H1 (cell line): ENCODE data around the gene ZFYVE21. TPM values are rescaled to one million over a fixed set of nuclear protein-coding genes. Genes with fewer than 3 reads are reported as not detected.

Experiments used
- CTCF ChIA-PET: fragments of 300-600 bp; sonication (Branson Sonifier 250); formaldehyde crosslinking; loops from one replicate; lab custom pipeline; 2021; ENCODE audit not compliant: partially characterized antibody; lab: Charles Lee
- POLR2A ChIA-PET: fragments of 300-600 bp; sonication (Branson Sonifier 250); formaldehyde crosslinking; loops from one replicate; lab custom pipeline; 2021; ENCODE audit warnings: inconsistent platforms; ENCODE audit not compliant: partially characterized antibody; lab: Charles Lee
- DNase-seq, 2 experiments: peaks; one replicate each; pipeline versions ENCODE4 v3.0.0 to v3.0.0-alpha.2; 2010 to 2022; ENCODE audit warnings: low spot score in 2 of 2, low read depth in 1 of 2, mixed read lengths in 1 of 2
- FAIRE-seq: peaks from 2 replicates; lab custom pipeline; 2011; peaks lifted over from hg19 to GRCh38; lab: Jason Lieb, UNC
- H2AFZ ChIP-seq: 2 replicates; pipeline ENCODE4 v1.8.1; 2012; ENCODE audit warnings: low read length, inconsistent platforms
- H2AK5ac ChIP-seq: 2 replicates; pipeline ENCODE4 v1.6.1; 2013; ENCODE audit warnings: low read depth, low read length
- H2BK120ac ChIP-seq: replicated peaks from 2 replicates; pipeline ENCODE3; 2013; ENCODE audit warnings: low read depth, low read length, inconsistent platforms
- H2BK12ac ChIP-seq: 2 replicates; pipeline ENCODE4 v1.6.1; 2013; ENCODE audit warnings: low read depth, low read length
- H2BK15ac ChIP-seq: 2 replicates; pipeline ENCODE4 v1.6.1; 2013; ENCODE audit warnings: low read length
- H2BK20ac ChIP-seq: 2 replicates; pipeline ENCODE4 v1.6.1; 2013; ENCODE audit warnings: low read length
- H2BK5ac ChIP-seq: 2 replicates; pipeline ENCODE4 v1.6.1; 2013; ENCODE audit warnings: low read depth, low read length
- H3K14ac ChIP-seq: 2 replicates; pipeline ENCODE4 v1.6.1; 2013; ENCODE audit warnings: inconsistent platforms; ENCODE audit not compliant: insufficient read length
- H3K18ac ChIP-seq: 2 replicates; pipeline ENCODE4 v1.6.1; 2013; ENCODE audit warnings: low read length; ENCODE audit errors: extremely low read depth
- H3K23ac ChIP-seq: 2 replicates; pipeline ENCODE4 v1.6.1; 2013; ENCODE audit warnings: inconsistent platforms; ENCODE audit not compliant: insufficient read length
- H3K23me2 ChIP-seq: 2 replicates; pipeline ENCODE4 v1.6.1; 2013; ENCODE audit warnings: low read depth, low read length
- H3K27ac ChIP-seq: 2 replicates; pipeline ENCODE4 v1.6.1; 2011; ENCODE audit warnings: low read depth, low read length, inconsistent platforms
- H3K27me3 ChIP-seq, 4 experiments: replicated peaks in 1 of 4; 1 replicate in 1 of 4; 2 replicates in 3 of 4; pipeline versions ENCODE4 v1.6.1 to v1.8.1; 2011 to 2013; ENCODE audit warnings: low read length in 3 of 4, mild to moderate bottlenecking in 3 of 4, inconsistent platforms in 2 of 4, mixed read lengths in 2 of 4, moderate library complexity in 1 of 4; ENCODE audit not compliant: control insufficient read depth in 3 of 4, insufficient read depth in 3 of 4; ENCODE audit errors: extremely low read depth in 1 of 4
- H3K36me3 ChIP-seq, 4 experiments: 2 replicates each; pipeline versions ENCODE4 v1.6.1 to v1.8.1; 2011 to 2013; ENCODE audit warnings: mild to moderate bottlenecking in 4 of 4, low read length in 3 of 4, moderate library complexity in 2 of 4, control low read depth in 1 of 4, inconsistent platforms in 1 of 4; ENCODE audit not compliant: insufficient read depth in 4 of 4, control insufficient read depth in 2 of 4
- H3K4ac ChIP-seq: replicated peaks from 2 replicates; pipeline ENCODE3; 2013; ENCODE audit warnings: low read length, low read depth, mixed read lengths, inconsistent platforms; ENCODE audit not compliant: insufficient read length
- H3K4me1 ChIP-seq, 4 experiments: replicated peaks in 1 of 4; 1 replicate in 1 of 4; 2 replicates in 3 of 4; pipeline versions ENCODE4 v1.6.1 to v1.8.1; 2011 to 2013; ENCODE audit warnings: low read length in 3 of 4, inconsistent platforms in 2 of 4, mixed read lengths in 1 of 4; ENCODE audit not compliant: insufficient read depth in 4 of 4, control insufficient read depth in 3 of 4
- H3K4me2 ChIP-seq, 2 experiments: 2 replicates each; pipeline versions ENCODE4 v1.6.1 to v1.8.1; 2011 to 2013; ENCODE audit warnings: low read depth in 2 of 2, low read length in 2 of 2, control low read depth in 1 of 2, inconsistent platforms in 1 of 2, mild to moderate bottlenecking in 1 of 2; ENCODE audit not compliant: insufficient read depth in 1 of 2
- H3K4me3 ChIP-seq, 4 experiments: fragments of 200-600, 300-600 bp in 1 of 4; sonication (generic), shearing (Covaris generic), sonication (Bioruptor Twin) in 1 of 4; 2 replicates each; pipeline versions ENCODE4 v1.5.1 to v1.8.1; 2011 to 2016; ENCODE audit warnings: low read length in 4 of 4, low read depth in 3 of 4, control low read depth in 2 of 4, inconsistent platforms in 2 of 4, mild to moderate bottlenecking in 2 of 4, mixed read lengths in 1 of 4, moderate library complexity in 1 of 4; ENCODE audit not compliant: insufficient read depth in 2 of 4; ENCODE audit errors: extremely low read depth in 1 of 4
- H3K56ac ChIP-seq: replicated peaks from 2 replicates; pipeline ENCODE3; 2013; ENCODE audit warnings: low read depth, mild to moderate bottlenecking, mixed read lengths, low read length, inconsistent platforms; ENCODE audit not compliant: insufficient read length
- H3K79me1 ChIP-seq: 2 replicates; pipeline ENCODE4 v1.6.1; 2013; ENCODE audit warnings: low read depth, low read length, control low read depth
- H3K79me2 ChIP-seq, 2 experiments: 2 replicates each; pipeline versions ENCODE4 v1.6.1 to v1.8.1; 2012 to 2013; ENCODE audit warnings: low read length in 2 of 2, mild to moderate bottlenecking in 2 of 2, inconsistent platforms in 1 of 2; ENCODE audit not compliant: insufficient read depth in 2 of 2, control insufficient read depth in 1 of 2
- H3K9ac ChIP-seq, 4 experiments: replicated peaks in 1 of 4; 1 replicate in 1 of 4; 2 replicates in 3 of 4; pipeline versions ENCODE4 v1.6.1 to v1.8.1; 2011 to 2013; ENCODE audit warnings: low read depth in 3 of 4, low read length in 3 of 4, control low read depth in 2 of 4, mild to moderate bottlenecking in 2 of 4, moderate library complexity in 2 of 4, inconsistent platforms in 1 of 4; ENCODE audit errors: extremely low read depth in 1 of 4
- H3K9me3 ChIP-seq, 2 experiments: 2 replicates each; pipeline versions ENCODE4 v1.6.1 to v1.8.1; 2012 to 2013; ENCODE audit warnings: mild to moderate bottlenecking in 2 of 2, moderate library complexity in 2 of 2, control low read depth in 1 of 2, inconsistent platforms in 1 of 2, low read depth in 1 of 2, low read length in 1 of 2, mixed read lengths in 1 of 2; ENCODE audit not compliant: insufficient read depth in 2 of 2
- H4K20me1 ChIP-seq, 2 experiments: replicated peaks in 1 of 2; 2 replicates each; pipeline versions ENCODE3 to v1.8.1; 2011 to 2013; ENCODE audit warnings: inconsistent platforms in 2 of 2, low read length in 2 of 2, mild to moderate bottlenecking in 1 of 2; ENCODE audit not compliant: insufficient read depth in 2 of 2, control insufficient read depth in 1 of 2
- H4K5ac ChIP-seq: 2 replicates; pipeline ENCODE4 v1.6.1; 2013; ENCODE audit warnings: low read length, low read depth, mixed read lengths, inconsistent platforms; ENCODE audit not compliant: insufficient read length
- H4K8ac ChIP-seq: 2 replicates; pipeline ENCODE4 v1.8.0; 2013; ENCODE audit warnings: mild to moderate bottlenecking, moderate library complexity, low read length, inconsistent platforms; ENCODE audit not compliant: insufficient read depth; ENCODE audit errors: extremely low read depth
- H4K91ac ChIP-seq: replicated peaks from 2 replicates; pipeline ENCODE3; 2013; ENCODE audit warnings: low read length, mixed read lengths, inconsistent platforms; ENCODE audit not compliant: insufficient read length
- PHF8 ChIP-seq: fragments of 200-600 bp; sonication (generic); conservative IDR thresholded peaks from 2 replicates; pipeline ENCODE4 v1.7.1; 2012; ENCODE audit warnings: low read depth, mild to moderate bottlenecking, inconsistent platforms, low read length, moderate library complexity
- RXRA ChIP-seq: IDR thresholded peaks from 2 replicates; pipeline ENCODE4 v1.6.1; 2011; ENCODE audit warnings: low read depth, mild to moderate bottlenecking, low read length, moderate library complexity; ENCODE audit not compliant: insufficient read depth
- ZNF274 ChIP-seq: IDR thresholded peaks from 2 replicates; pipeline ENCODE4 v1.7.0; 2012; ENCODE audit warnings: low read length, borderline replicate concordance; ENCODE audit errors: extremely low read depth
- WGBS, 2 experiments: shearing (Covaris generic) in 1 of 2; methylation state at CpG; one replicate each; pipeline versions ENCODE4 v1.1.6 to v1.1.7; 2013 to 2015; ENCODE audit warnings: low lambda C conversion rate in 2 of 2, mixed read lengths in 2 of 2, inconsistent platforms in 1 of 2, low coverage in 1 of 2, missing lambda C conversion rate in 1 of 2; ENCODE audit not compliant: insufficient replicate concordance in 2 of 2, insufficient coverage in 1 of 2, insufficient read length in 1 of 2; ENCODE audit errors: extremely low coverage in 1 of 2, missing lambda C conversion rate in 1 of 2; 5-methylcytosine and 5-hydroxymethylcytosine counted together
- polyA plus RNA-seq, 7 experiments: library from polyadenylated mRNA; depleted of rRNA in 3 of 7; stranded (reverse) in 5 of 7; unstranded in 2 of 7; fragments of >200 nt in 5 of 7; fragments of 200-250 nt in 2 of 7; gene quantifications; 1 replicate in 5 of 7; 2 replicates in 1 of 7; 4 replicates in 1 of 7; pipeline versions ENCODE4 v1.2.1 to v1.2.3, GENCODE V29; 2011 to 2013; ENCODE audit warnings: missing spikeins in 2 of 7, mixed read lengths in 2 of 7
- total RNA-seq: library from RNA; stranded (reverse); fragmentation: NEBNext Ultra II Directional; extraction: Animal tissue kit (Norgen Biotek cat#: 25700); gene quantifications from 2 replicates; pipeline ENCODE4 v1.2.1, GENCODE V29; 2021

Gene ZFYVE21
- total and polyA plus RNA-seq, 2 of the 8 experiments (the other 6 are each of a cell fraction or from before 2014, with no cell fraction given) = 53.4 to 127 TPM

- Histone ChIP-seq H2BK5ac (no peak overlapping the region), H3K27me3 (no peaks in the 10 kb centered on the region)
- CTCF ChIA-PET = interaction anchor here (0.9 kb wide), 2 partner anchors 97 to 586 kb away, joined by 3 read pairs; no protein-coding TSS in a partner anchor
These were observed 13.5 kb upstream of the ZFYVE21 start for GRCh38 chr14:103702095-103702494.

More at GRCh38 chr14:103702095-103702494, 13.5 kb upstream of the ZFYVE21 start:
- FAIRE-seq (no peak), DNase-seq (no peak)
- peaks cover 6% of the 10 kb centered on the region; the same call in 1 of the 2 replicates for H3K79me1 ChIP-seq
- no peaks in the 10 kb centered on the region for H3K9me3 ChIP-seq
- no peak overlapping the region for H3K4me2 ChIP-seq
- no peaks in the 10 kb centered on the region for H3K79me2 ChIP-seq
- no peak overlapping the region for H3K56ac ChIP-seq
- no peak overlapping the region for H3K14ac ChIP-seq
- H2AFZ ChIP-seq = no peak overlapping the region
- H2BK12ac ChIP-seq = no peak overlapping the region
- TF ChIP-seq PHF8 = no peak
- TF ChIP-seq RXRA = no peak
- TF ChIP-seq ZNF274 = no peak
- WGBS, 2 experiments = 81% methylated on average over 5 of the region's 5 CpGs; no CpG with 5 or more reads in 1 of the 2 experiments
- no peak overlapping the region for H4K5ac ChIP-seq
- H4K8ac ChIP-seq = no peak overlapping the region
- no peak overlapping the region for H3K9ac ChIP-seq
- POLR2A ChIA-PET = interaction anchor here (1.2 to 6.6 kb wide), 7 partner anchors 8 to 179 kb away, joined by 4 to 74 read pairs (median 7); partner anchors contain the start of gene CKB
- H3K4me1 ChIP-seq = no peaks in the 10 kb centered on the region; a peak in 1 of 7 replicates
- H3K4me3 ChIP-seq = no peak overlapping the region
- peaks cover 5 to 44% (median 23%) of the 10 kb centered on the region in 4 experiments; a peak in 7 of 8 replicates for H3K36me3 ChIP-seq
- no peak overlapping the region for H3K4ac ChIP-seq
- no peak overlapping the region for H2BK20ac ChIP-seq
- H3K27ac ChIP-seq = no peak overlapping the region
- H4K20me1 ChIP-seq = peaks cover 10 to 35% of the 10 kb centered on the region in 2 experiments
- H2AK5ac ChIP-seq = no peak overlapping the region
- no peak overlapping the region for H4K91ac ChIP-seq
- no peak overlapping the region for H2BK120ac ChIP-seq
- H3K18ac ChIP-seq = no peak overlapping the region
- H3K23ac ChIP-seq = no peak overlapping the region
- no peaks in the 10 kb centered on the region for H3K23me2 ChIP-seq
- no peak overlapping the region for H2BK15ac ChIP-seq
